Middle frontal gyrus (tissue), 1 donor: Measurements from ENCODE around the gene ZNF423.
"Not testable (repeated sequence)": the region's sequence is repeated elsewhere in the genome, so short reads cannot be mapped to it uniquely, and the experiment has no call there.

Source experiments
- DNase-seq: peaks from one replicate; pipeline ENCODE4 v3.0.0-alpha.2; 2015; ENCODE audit warnings: low spot score; ENCODE audit errors: extremely low spot score

The ZNF423 gene

DNA sequence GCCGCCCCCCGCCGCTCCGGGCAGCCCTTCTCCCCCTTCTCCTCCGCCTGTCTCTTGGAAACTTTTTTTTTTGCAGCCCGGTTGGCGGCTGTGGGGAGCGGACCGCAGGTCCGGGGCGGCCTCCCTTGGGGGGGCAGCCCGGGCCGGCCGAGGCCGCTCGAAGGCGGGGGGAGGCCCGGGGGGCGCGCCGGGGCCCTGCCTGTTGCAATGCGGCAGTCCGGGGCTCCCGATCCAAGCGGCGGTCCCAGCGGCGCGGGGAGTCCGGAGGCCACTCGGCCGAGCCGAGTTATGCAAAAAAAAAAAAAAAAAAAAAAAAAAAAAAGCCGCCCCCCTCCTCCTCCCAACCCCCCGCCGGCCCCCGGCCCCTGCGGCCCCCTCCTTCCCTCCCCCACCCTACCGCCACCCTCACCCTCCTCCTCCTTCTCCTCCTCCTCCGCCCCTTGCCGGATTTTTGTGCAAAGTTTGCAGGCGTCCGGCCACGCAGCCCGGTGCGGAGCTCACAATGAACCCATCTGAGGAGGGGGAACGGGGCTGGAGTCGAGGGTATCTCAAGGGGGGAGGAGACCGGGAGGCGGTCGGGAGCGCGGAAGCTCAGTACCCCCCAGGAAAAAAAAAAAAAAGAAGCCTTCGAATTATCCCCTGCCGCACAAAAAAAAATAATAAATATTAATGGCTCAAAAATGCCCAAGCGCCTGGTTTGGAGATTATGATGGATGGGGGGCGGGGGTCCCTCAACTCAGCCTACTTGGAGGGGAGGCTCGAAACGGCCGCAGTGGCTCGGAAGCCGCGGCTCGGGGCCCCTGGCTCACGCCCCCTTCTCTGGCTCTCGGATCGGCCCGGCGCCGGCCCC lies at the start of gene ZNF423:
Gene ZNF423 (minus strand): TSS at position 291 of the 850 bp plus-strand sequence. CDS start 338 bp downstream, outside the sequence.
- no peak for DNase-seq

DNA sequence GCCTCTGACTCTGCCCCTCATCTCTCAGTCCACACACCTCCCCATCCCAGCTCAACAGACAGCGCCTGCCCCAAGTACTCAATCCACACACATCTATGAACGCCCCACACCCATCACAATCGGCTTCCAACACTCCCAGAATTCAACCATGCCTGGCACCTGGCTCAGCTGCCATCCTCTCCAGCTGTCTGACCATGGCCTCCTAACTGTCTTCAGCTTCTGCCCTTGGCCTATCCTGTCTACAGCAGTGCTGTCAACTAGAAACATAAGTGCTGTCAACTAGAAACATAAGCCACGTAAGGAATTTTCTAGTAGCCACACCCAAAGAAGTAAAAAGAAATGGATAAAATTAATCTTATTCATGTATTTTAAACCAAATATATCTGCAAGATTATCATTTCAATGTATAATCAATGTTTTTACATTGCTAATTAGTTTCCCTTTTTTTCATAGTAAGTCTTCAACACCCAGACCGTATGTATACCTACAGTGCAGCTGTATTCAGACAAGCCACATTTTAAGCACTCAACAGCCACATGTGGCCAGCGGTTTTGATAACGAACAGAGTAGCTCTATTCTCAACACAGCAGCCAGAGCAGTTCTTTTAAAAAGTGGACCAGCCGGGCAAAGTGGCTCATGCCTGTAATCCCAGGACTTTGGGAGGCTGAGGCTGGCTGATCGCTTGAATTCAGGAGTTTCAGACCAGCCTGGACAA lies 48.6 kb upstream of the ZNF423 start:
- DNase-seq: no peak

DNA sequence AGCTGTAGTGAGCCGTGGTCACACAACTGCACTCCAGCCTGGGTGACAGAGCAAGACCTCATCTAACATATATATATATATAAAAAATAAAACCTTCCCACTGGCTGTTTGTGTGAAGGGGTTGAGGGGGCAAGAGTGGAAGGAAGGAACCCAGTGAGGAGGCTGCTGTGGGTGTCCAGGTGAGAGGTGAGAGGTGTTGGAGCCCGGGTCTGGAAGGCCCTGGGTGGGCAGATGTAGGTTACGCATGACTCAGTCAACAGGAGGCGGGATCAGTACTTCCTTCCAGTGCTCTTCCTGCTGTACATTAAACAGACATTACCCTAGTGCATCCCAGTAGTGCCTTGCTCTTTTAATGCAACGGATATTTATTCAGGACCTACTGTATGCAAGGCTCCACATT lies 47.0 kb upstream of the ZNF423 start:
- DNase-seq: no peak

DNA sequence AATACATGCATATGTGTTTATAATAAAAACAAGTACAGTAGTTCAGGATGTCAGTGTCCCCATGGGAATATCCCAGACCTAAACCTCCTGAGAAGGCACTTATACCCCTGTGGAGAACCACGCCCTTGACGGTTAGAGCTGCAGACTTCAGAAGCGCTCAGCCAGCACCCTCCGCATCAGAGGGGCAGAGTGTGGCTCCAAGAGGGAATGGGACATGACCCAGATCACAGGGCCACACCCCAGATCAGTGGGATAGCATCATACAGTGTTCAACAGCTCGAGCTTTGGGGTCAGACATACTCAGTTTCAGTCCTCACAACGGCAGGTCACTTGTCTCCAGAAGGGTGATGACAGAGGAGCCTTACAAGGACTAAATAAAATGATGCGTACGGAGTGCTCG lies 45.8 kb upstream of the ZNF423 start:
- no peak for DNase-seq

DNA sequence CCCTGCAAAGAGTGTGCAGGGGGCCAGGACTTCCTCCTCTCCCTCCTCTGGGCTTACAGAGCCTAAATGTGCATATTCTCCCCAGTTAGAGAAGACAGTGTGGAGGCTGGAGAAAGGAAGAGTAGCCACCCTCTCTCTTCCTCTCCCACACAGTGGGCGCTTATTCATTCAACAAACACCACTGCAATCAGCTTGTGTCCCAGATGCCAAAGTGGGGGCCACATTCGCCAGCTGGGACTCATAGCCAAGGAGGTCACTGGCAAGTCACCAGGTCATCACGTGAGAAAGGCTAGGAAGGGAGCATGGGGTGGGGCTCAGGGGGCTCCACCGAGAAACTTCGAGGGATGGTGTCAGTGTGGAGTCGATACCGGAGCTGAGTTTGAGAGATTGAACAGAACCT lies 45.0 kb upstream of the ZNF423 start:
- no peak for DNase-seq

DNA sequence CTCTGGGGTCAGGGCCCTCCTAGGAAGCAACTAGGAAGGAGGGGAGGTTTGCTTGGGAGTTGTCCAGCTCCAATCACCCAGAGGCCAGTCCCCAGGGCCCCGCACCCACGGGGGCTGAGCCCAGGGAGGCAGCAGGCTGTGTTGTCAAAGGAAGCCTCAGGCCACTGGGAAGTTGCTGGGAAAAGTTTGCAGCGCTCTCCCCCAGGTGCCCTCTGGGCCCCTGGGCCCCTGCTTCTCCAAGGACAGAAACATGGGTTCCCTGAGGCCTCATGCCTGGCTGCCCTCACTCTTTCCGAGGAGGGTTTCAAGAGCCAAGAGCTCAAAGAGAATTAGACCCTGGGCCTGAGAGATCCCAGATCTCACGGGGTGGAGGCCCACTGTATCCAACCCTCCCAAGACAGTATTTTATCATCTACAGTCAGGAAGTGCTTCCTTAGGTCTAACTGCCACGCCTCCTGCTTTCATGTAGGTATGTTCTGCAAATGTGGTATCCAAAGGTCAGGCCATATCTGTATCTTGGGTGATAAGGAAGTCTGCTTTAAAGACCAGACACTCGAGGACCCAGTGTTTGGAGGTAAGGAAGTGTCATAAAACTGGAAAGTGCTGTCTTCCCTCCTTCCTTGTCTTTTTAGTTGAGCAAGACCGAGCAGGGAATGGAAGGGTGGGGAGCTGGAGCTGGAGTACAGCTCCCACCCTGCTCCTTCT lies 44.2 kb upstream of the ZNF423 start:
- no peak for DNase-seq

DNA sequence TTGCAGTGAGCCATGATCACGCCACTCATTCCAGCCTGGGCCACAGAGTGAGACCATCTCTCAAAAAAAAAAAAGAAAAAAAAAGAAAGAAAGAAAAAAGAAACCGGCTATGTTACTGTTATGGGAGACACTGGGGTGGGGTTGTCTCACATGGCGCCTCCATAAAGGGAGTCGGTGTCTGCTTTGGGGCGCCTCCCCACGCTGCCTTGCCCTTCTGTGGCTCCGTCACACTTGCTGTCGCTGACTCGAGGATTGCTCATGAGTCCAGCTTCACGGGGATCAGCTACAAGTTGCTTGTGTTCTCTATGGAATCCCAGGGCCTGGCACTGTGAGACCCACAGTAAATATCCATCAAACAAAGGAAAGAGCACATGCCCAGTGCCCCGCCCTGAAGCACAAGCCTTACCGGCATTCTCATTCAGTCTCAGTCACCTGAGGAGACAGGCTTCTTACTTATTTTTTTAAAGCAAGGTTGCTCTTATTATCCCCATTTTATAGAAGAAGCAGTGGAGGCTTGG lies 40.6 kb upstream of the ZNF423 start:
- no peak for DNase-seq

DNA sequence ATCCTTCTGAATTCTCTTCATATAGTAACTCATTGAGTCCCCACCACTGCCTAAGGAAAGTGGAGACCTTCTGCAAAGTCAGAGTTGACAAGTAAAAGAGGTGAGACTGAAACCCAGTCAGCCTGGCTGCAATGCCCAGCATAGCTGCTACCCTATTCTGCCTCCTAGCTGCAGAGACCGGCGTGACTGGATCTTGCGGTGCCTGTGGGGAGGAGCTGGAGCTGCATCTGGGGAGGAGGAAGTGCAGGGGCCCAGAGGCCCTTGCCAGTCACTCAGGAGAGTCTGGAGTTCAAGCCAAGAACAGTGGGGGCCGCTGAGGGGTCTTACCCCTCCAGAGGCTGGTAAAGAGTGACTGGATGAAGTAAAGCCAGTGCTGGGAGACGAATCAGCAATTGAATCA lies 35.0 kb upstream of the ZNF423 start:
- DNase-seq: no peak

DNA sequence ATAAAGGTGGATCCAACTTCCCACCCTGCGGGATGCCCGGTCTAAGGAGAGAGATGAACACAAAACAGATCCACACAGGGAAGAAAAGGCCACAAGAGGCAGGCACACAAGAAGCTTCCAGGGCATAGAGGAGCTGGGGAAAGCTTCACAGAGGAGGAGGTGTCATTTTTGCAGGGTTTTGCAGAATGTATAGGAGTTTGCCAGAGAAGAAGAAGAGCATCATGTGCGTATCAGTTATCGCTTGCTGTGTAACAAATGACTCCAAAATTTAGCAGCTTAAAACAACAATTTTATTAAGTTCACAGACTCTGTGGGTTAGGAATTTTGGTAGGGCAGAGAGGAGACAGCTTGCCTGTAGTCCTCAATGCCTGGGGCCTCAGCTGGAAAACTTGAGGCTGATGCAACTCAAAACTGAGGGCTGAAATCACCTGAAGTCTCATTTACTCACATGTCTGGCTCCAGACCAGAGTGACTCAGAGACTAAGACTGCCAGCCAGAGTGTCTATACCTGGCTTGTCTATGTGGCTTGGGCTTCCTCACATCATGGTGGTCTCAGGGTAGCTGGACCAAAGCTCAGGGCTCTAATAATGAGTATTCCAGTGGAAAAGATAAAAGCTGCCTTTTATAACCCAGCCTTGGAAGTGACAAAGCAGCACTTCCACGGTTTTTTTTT lies 33.9 kb upstream of the ZNF423 start:
- DNase-seq: no peak

DNA sequence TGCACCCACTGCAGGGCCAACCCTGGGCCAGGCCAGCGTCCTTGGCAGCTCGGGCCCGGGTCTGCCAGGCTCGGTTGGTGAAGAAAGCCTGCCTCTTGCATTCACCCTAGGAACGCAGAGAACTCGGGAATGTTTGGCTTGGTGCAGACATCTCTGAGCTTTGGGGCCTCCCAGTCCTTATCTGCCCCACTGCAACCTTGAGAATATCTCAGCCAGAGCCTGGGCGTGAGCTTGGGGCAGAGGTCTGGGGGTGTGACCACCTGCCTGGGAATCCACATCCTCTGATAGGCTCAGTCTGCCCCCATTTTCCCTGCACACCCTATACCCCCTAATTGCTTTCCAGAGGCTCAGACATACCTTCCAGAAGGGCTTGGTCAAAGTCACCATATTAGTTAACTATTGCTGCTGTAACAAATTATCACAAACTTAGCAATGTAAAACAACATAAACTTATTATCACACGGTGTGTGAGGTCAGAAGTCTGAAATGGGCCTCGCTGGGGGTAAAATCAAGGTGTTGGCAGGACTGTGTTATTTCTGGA lies 30.7 kb upstream of the ZNF423 start:
- DNase-seq: no peak

DNA sequence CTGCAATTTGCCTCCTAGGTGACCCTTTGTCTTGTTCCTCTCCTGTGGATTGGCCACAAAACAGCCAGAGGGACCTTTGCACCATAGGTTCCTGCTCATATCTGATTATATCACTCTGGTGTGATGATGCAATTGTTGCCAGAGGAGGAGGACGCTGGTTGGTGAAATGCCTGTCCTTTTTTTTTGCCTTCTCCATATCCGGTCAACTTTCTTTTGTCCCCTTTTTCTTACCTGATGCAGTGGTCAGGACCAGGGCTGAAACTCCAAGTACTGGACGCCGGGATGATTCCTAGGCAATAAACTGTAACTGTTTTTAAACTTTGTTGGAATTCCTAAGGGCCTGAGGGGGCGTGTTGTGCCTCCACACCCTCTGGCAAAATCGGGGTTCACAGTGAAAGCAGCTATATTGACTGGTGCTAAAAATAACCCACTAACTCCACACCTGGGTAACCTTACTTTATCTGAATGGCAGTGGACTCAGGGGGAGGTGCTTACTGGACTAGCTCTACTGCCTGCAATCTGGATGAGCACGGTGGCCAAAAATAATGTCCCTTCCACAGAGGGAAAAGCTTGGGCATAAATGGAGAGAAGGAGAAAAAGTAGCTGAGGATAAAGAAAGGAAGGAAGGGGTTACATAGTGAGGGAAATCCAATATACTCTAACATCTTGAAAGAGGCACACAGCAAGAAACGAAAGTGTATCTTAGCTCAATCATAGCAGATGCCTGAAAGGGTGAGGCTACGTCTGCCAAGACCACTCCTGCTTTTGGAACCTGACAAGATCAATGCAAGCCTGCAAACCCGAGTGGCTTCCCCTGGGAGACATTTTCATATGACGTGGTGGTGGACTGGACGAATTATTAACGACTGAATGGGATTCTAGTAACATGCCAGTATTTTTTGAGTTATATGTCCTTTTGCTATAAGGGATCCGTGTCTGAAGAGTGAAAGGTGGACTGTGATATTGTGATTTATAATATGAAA lies 28.4 kb upstream of the ZNF423 start:
- no peak for DNase-seq

DNA sequence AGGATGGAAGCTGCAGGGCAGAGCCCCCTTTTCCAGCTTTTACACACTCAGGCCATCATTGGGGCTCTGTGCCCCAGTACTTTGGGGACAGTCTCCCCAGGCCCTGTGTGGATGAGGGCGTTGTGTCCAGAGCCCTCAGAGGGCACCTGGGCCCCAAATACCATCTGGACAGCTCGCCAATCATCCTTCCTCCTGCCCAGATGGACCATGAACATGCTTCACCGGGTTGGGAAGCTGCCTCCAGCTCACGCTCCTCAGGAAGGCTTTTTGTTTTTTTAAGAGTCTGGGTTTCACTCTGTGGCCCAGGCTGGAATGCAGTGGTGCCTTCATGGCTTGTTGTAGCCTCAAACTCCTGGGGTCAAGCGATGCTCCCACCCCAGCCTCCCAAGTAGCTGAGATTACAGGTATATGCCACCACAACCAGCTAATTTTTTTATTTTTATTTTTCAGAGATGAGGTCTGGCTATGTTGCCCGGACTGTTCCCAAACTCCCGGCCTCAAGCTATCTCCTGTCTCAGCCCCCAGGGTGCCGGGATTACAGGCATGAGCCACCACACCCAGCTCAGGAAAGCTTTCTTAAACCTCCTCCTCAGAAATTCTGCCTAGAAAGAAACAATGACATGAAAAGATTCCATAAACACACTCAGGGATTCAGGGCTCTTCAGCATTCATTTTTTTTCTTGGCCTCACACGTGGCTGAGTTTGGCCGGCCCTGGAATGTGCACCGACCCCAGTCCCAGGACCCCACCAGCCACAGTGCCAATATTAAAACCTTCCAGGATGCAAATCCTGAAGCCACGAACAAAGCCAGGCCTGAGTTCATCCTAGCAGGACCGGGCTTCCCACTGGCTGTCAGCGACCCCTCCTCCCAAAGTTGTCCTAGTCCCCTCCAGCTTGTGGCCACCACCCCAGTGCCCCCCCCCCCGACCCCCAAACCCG lies 27.4 kb upstream of the ZNF423 start:
- no peak for DNase-seq

DNA sequence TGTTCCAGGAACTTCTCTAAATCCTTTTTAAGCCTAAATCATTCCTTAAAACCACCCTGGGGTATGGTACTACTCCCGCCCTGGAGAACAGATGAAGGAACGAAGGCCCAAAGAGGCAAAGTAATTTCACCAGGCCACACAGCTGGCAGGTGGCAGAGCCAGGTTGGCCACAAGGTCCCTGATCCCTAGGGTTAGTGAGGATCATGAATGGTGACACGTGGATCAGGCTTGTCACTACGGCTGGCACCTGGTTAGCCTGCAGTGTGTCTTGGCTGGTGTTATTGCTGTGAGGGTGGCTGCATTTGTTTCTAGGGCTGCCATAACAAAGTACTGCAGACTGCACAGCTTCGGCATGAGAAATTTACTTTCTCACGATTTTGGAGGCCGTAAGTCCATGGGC lies 26.0 kb upstream of the ZNF423 start:
- DNase-seq: no peak

DNA sequence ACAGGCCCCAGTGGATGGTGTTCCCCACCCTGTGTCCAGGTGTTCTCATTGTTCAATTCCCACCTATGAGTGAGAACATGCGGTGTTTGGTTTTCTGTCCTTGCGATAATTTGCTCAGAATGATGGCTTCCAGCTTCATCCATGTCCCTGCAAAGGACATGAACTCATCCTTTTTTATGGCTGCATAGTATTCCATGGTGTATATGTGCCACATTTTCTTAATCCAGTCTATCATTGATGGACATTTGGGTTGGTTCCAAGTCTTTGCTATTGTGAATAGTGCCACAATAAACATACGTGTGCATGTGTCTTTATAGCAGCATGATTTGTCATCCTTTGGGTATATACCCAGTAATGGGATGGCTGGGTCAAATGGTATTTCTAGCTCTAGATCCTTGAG lies 22.6 kb upstream of the ZNF423 start:
- DNase-seq: not testable (repeated sequence)

DNA sequence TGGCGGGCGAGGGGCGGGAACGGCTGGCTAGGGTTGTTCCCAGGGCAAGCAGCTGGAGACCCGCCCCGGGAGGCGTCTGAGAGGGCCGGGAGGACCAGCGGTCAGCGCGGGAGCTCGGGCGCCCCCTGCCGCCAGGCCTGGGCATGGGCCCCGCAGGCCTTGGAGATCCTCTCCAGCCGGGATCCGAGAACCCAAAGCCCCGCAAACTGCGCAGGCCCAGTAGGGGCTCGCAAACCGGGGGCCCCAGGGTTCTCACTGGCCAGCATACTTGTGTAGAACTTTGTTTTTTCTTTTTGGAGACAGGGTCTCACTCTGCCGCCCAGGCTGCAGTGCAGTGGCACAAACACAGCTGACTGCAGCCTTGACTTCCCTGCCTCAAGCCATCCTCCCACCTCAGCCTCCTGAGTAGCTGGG lies 20.8 kb upstream of the ZNF423 start:
- no peak for DNase-seq

DNA sequence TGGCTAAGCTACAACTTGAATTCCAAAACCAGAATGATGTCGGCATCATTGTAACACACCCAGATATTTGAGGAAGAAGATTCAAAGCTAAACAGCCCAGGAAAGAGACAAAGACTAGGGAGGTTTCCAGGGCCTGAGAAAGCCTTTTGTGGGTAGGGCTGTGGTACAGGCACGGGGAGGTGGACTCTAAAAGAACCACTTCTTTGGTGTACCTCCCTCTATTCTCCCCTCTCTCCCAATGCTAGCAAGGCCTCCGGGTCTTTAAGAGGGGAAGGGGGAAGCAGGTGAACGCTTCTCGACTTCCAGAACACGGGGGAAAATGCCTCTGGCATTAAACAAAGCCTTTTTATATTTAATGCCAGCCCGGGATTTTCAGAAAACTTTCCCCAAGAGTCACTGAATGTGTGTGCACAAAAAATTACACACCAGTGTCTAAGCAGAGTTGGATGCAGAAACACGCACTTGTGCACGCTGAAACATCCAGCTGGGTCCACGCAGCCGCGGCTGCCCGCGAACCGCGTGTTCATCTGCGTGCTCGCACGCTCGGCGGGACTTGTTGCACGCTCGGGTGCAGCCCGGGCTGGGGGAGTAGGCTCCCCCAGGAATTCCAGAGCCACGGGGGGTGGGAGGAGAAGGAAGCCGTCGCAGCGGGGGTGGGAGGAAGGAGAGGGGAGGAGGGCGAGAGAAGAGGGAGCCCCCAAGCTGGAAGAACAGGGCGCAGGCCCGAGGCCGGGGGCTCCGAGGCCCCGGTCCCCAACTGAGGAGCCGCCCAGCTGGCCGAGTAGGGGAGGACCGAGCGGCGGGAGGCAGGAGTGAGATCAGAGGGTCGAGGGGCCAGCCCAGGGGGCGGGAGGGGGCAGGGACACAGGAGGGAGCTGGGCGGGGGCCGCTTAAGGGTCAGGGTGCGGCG lies 20.1 kb upstream of the ZNF423 start:
- DNase-seq: no peak

DNA sequence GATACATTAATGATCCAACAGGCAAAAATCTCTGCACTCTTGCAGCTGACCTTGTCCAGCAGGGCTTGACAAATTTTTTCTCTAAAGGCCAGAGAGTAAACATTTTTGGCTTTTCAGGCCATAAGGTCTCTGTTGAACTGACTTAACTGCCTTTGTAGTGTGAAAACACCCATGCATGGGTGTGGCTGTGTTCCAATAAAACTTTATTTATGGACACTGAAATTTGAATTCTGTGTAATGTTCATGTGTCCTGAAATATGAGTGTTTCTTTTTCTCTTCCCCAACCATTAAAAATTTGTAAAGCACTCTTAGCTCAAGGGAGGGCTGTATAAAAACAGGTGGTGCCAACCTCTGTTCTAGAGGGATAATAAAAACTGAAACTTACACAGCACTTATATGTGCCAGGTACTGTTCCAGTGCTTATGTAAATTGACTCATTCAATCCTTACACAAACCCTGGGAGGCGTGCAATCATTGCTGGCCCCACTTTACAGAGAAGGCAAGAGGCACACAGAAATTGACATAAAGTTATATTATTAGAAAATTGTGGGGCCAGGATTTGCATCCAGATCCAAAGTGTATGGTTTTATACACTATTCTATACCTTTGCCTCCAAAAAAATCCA lies 18.8 kb upstream of the ZNF423 start:
- no peak for DNase-seq
